K562 (cell line): ENCODE results near the gene GBF1. TPM values are rescaled to one million over a fixed set of nuclear protein-coding genes. Genes with fewer than 3 reads are reported as not detected.
A peak's percentile ranks its signal among the peaks of the same experiment; 100 is the strongest.

Experiments used
- ARHGAP35 ChIP-seq: fragments of 450-650 bp; IDR thresholded peaks from 2 replicates; pipeline ENCODE4 v1.6.1; 2018; ENCODE audit not compliant: partially characterized antibody
- ATF1 ChIP-seq, 2 experiments: fragments of 450-650 bp in 1 of 2; IDR thresholded peaks; 2 replicates each; pipeline ENCODE4 v1.6.1; 2016; ENCODE audit warnings: missing compliant biosample characterization in 1 of 2, missing genetic modification characterization in 1 of 2
- CCNT2 ChIP-seq: IDR thresholded peaks from 2 replicates; pipeline ENCODE4 v1.6.1; 2011; ENCODE audit warnings: borderline replicate concordance, low read depth, mild to moderate bottlenecking, moderate library complexity, mixed read lengths, low read length; ENCODE audit not compliant: insufficient read length; ENCODE audit errors: extremely low read depth
- CREB1 ChIP-seq, 2 experiments: sonication (generic) in 1 of 2; formaldehyde crosslinking in 1 of 2; IDR thresholded peaks; 2 replicates each; pipeline versions ENCODE4 v1.6.1 to v1.8.0; 2012 to 2022; ENCODE audit warnings: inconsistent platforms in 1 of 2, mild to moderate bottlenecking in 1 of 2, missing genetic modification reagents in 1 of 2, moderate library complexity in 1 of 2
- CREB3 ChIP-seq: fragments of 450-650 bp; conservative IDR thresholded peaks from 2 replicates; pipeline ENCODE4 v1.6.1; 2016; ENCODE audit warnings: missing genetic modification characterization, low read depth, mild to moderate bottlenecking, missing compliant biosample characterization, moderate library complexity
- E2F6 ChIP-seq, 2 experiments: IDR thresholded peaks; 2 replicates each; pipeline ENCODE4 v1.6.1; 2011; ENCODE audit warnings: borderline replicate concordance in 1 of 2, control low read depth in 1 of 2, low read depth in 1 of 2, low read length in 1 of 2, mild to moderate bottlenecking in 1 of 2, mixed read lengths in 1 of 2, moderate library complexity in 1 of 2; ENCODE audit not compliant: insufficient read depth in 1 of 2, insufficient read length in 1 of 2, poor library complexity in 1 of 2, severe bottlenecking in 1 of 2; ENCODE audit errors: extremely low read depth in 1 of 2
- ETS2 ChIP-seq: IDR thresholded peaks from 2 replicates; pipeline ENCODE4 v1.6.1; 2016; ENCODE audit warnings: borderline replicate concordance, missing genetic modification characterization, mild to moderate bottlenecking, moderate library complexity, missing compliant biosample characterization; ENCODE audit not compliant: poor library complexity, severe bottlenecking
- GMEB1 ChIP-seq: fragments of 250-450 bp; sonication (Bioruptor Pico); IDR thresholded peaks from 2 replicates; pipeline ENCODE4 v1.4.0; 2020; ENCODE audit warnings: mild to moderate bottlenecking
- MAX ChIP-seq: sonication (generic); formaldehyde crosslinking; IDR thresholded peaks from 2 replicates; pipeline ENCODE4 v1.9.0; 2022; ENCODE audit warnings: mild to moderate bottlenecking, missing genetic modification reagents
- PHF8 ChIP-seq: fragments of 200-600 bp; sonication (generic); IDR thresholded peaks from 2 replicates; pipeline ENCODE4 v1.6.1; 2012; ENCODE audit warnings: mixed run types, mild to moderate bottlenecking, inconsistent platforms, low read length, moderate library complexity, borderline replicate concordance
- RBBP5 ChIP-seq: fragments of 200-600 bp; sonication (generic); IDR thresholded peaks from 2 replicates; pipeline ENCODE4 v1.6.1; 2012; ENCODE audit warnings: borderline replicate concordance, mild to moderate bottlenecking, low read length, control low read depth, inconsistent platforms; ENCODE audit not compliant: insufficient read depth, poor library complexity, severe bottlenecking
- SOX6 ChIP-seq: fragments of 450-650 bp; IDR thresholded peaks from 2 replicates; pipeline ENCODE4 v1.6.1; 2014; ENCODE audit warnings: mild to moderate bottlenecking
- SPI1 ChIP-seq: IDR thresholded peaks from 2 replicates; pipeline ENCODE4 v1.6.1; 2011; ENCODE audit warnings: low read depth, low read length, control low read depth, borderline replicate concordance
- SRF ChIP-seq, 2 experiments: fragments of 250-450, 450-650 bp in 1 of 2; sonication (Bioruptor Pico) in 1 of 2; sonication (generic) in 1 of 2; formaldehyde crosslinking; IDR thresholded peaks; 2 replicates each; pipeline versions ENCODE4 v1.5.0 to v1.5.1; 2020 to 2022; ENCODE audit warnings: mild to moderate bottlenecking in 1 of 2, missing genetic modification reagents in 1 of 2
- SUPT5H ChIP-seq: fragments of 450-650 bp; IDR thresholded peaks from 2 replicates; pipeline ENCODE4 v1.6.1; 2016
- ZBTB9 ChIP-seq: fragments of 450-650 bp; formaldehyde crosslinking; IDR thresholded peaks from 2 replicates; pipeline ENCODE4 v1.4.0; 2020; ENCODE audit warnings: mild to moderate bottlenecking, moderate library complexity
- ZNF311 ChIP-seq: fragments of 250-450 bp; sonication (Bioruptor Pico); IDR thresholded peaks from 2 replicates; pipeline ENCODE4 v1.4.0; 2020; ENCODE audit warnings: mild to moderate bottlenecking, moderate library complexity
- ZNF511 ChIP-seq: sonication (generic); formaldehyde crosslinking; IDR thresholded peaks from 2 replicates; pipeline ENCODE4 v1.8.0; 2022; ENCODE audit warnings: mild to moderate bottlenecking, missing genetic modification reagents
- polyA plus RNA-seq, 8 experiments: library from polyadenylated mRNA; depleted of rRNA in 4 of 8; stranded (reverse) in 5 of 8; unstranded in 3 of 8; fragments of >200 nt; fragmentation: Nextera tagmentation in 2 of 8; fragmentation: Illumina TruSeq in 1 of 8; extraction: Ambion mirVana in 2 of 8; extraction: Trizol in 1 of 8; gene quantifications; 2 replicates each; pipeline versions ENCODE4 v1.2.1 to v1.2.3, GENCODE V29; 2011 to 2014; ENCODE audit warnings: inconsistent platforms in 1 of 8, missing spikeins in 1 of 8
- total RNA-seq, 7 experiments: library from RNA; depleted of rRNA in 6 of 7; stranded (reverse); fragments of >200 nt in 6 of 7; fragmentation: Illumina TruSeq in 2 of 7; extraction: Trizol in 2 of 7; gene quantifications; 2 replicates each; pipeline versions ENCODE4 v1.2.1 to v1.2.3, GENCODE V29; 2011 to 2021; ENCODE audit warnings: low replicate concordance in 1 of 7

The GBF1 gene
- total and polyA plus RNA-seq, 9 of the 15 experiments (the other 6 are each of a cell fraction or from before 2014, with no cell fraction given): 0.69 to 28.0 (median 10.3) TPM

- TF ChIP-seq E2F6 (IDR thresholded peaks at IDR 0.05; ENCODE audit: borderline replicate concordance in 1 of 2, extremely low read depth in 1 of 2, insufficient read depth in 1 of 2, insufficient read length in 1 of 2, low read depth in 1 of 2, low read length in 1 of 2, poor library complexity in 1 of 2, severe bottlenecking in 1 of 2) (peak; percentile 98), PHF8 (peak; percentile 36; the same call in 1 of the 2 replicates), CREB3 (tag) (no peak), MAX (peak; percentile 97), ZBTB9 (no peak), ZNF311 (no peak), SUPT5H (peak; percentile 27; the same call in 1 of the 2 replicates), ETS2 (tag) (no peak), RBBP5 (peak; percentile 50), CREB1 (IDR thresholded peaks at IDR 0.05) (0 out of 2 replicates have a peak, but pooled peaks have one; percentile 21), CREB1 (CRISPR knock-in tag; IDR thresholded peaks at IDR 0.05) (peak; percentile 66; the same call in 1 of the 2 replicates), ATF1 (CRISPR knock-in tag; IDR thresholded peaks at IDR 0.05) (no peak), ATF1 (tag; IDR thresholded peaks at IDR 0.05) (peak; percentile 66; the same call in 1 of the 2 replicates), SRF (CRISPR knock-in tag; IDR thresholded peaks at IDR 0.05) (0 out of 4 replicates have a peak, but pooled peaks of 1 of the 2 experiments have one; percentile 47), ZNF511 (CRISPR knock-in tag) (peak; percentile 90), GMEB1 (CRISPR knock-in tag) (no peak), ARHGAP35 (no peak), SPI1 (peak; percentile 54; the same call in 1 of the 2 replicates), CCNT2 (peak; percentile 47), SOX6 (no peak)
These were observed 19.4 kb upstream of the GBF1 start, which contains the start of gene ELOVL3 (continued) for GRCh38 chr10:102225646-102226541.
